Pancreas (tissue), 10 donors: ENCODE results near the gene CHCHD5. TPM values are rescaled to one million over a fixed set of nuclear protein-coding genes. Genes with fewer than 3 reads are reported as not detected.

Experiments used
- ATAC-seq, 4 donors: fragments of 200-7000 bp; cut with Tn5 transposase; one replicate each; pipeline versions ENCODE4 v1.8.0 to v1.9.1; 2020; ENCODE audit warnings: mild to moderate bottlenecking in 4 of 4, moderate library complexity in 4 of 4
- DNase-seq, 6 donors: peaks; one replicate each; pipeline ENCODE4 v3.0.0-alpha.2; 2020
- FAIRE-seq: peaks from 2 replicates; lab custom pipeline; 2012; peaks lifted over from hg19 to GRCh38; lab: Jason Lieb, UNC
- H3K27ac ChIP-seq, 4 donors: fragments of 200-600 bp; sonication (generic); 1 replicate in 3 of 4; 2 replicates in 1 of 4; pipeline versions ENCODE4 v1.5.0 to v1.8.0; 2020
- H3K27me3 ChIP-seq, 4 donors: fragments of 200-600 bp; one replicate each; pipeline ENCODE4 v1.8.0; 2021
- H3K36me3 ChIP-seq, 3 donors: fragments of 200-600 bp; sonication (generic) in 1 of 3; one replicate each; pipeline versions ENCODE4 v1.5.0 to v1.8.0; 2020 to 2021
- H3K4me1 ChIP-seq, 3 donors: fragments of 200-600 bp; one replicate each; pipeline ENCODE4 v1.8.0; 2021
- H3K4me3 ChIP-seq, 4 donors: fragments of 200-600 bp; sonication (generic) in 2 of 4; one replicate each; pipeline versions ENCODE4 v1.5.0 to v1.8.0; 2020 to 2021
- H3K9me3 ChIP-seq, 4 donors: fragments of 200-600 bp; one replicate each; pipeline ENCODE4 v1.8.0; 2021
- CTCF ChIP-seq, 4 donors: fragments of 200-600 bp; sonication (generic) in 3 of 4; IDR thresholded peaks; one replicate each; pipeline versions ENCODE4 v1.5.0 to v1.8.0; 2021; ENCODE audit warnings: antibody characterized with exemption in 4 of 4
- WGBS, 2 donors: extraction: QIAGEN DNeasy Blood & Tissue Kit; methylation state at CpG; one replicate each; pipeline ENCODE4 v1.1.7; 2013; 5-methylcytosine and 5-hydroxymethylcytosine counted together
- intact Hi-C, 3 donors: fragments of 100-400 bp; cut with DNase I; formaldehyde crosslinking; loops; one replicate each; pipeline versions ENCODE4 v1.11.1 to v1.14.2; 2022
- polyA plus RNA-seq, 2 donors: library from polyadenylated mRNA; stranded (reverse); fragments of 200-250 nt; gene quantifications; one replicate each; pipeline ENCODE4 v1.2.3, GENCODE V29; 2013
- total RNA-seq, 6 donors: library from RNA; stranded (reverse); fragmentation: NEBNext Ultra II Directional in 4 of 6; extraction: Animal tissue kit (Norgen Biotek cat#: 25700) in 4 of 6; gene quantifications; one replicate each; pipeline versions ENCODE4 v1.2.1 to v1.2.4, GENCODE V29; 2021 to 2023
- donor health status: healthy with polysubstance abuse.
- donor health status: DM: no; HTN: no; CAD: no; lungs with moderate emphysema.
- donor health status: DM: no; HTN: no; CAD: no.
- donor health status: control.
- donor health status: control.
- donor health status: Bipolar disorder and iron deficiency.
- donor health status: DM: yes; HTN: yes; CAD: no.
- donor health status: DM: no; HTN: no; CAD: no.
- donor health status: DM: no; HTN: no; CAD: no.
- donor health status: DM: yes; HTN: yes; CAD: no.

CHCHD5 gene
- total and polyA plus RNA-seq, 8 donors = 17.2 to 36.4 (median 27.3) TPM

GRCh38 chr2:112579241-112579640 lies 5.2 kb upstream of the CHCHD5 start:
- no peaks in the 10 kb centered on the region for H3K9me3 ChIP-seq
- FAIRE-seq = no peak
- H3K36me3 ChIP-seq = peaks cover 0 to 17% (median 14%) of the 10 kb centered on the region in 3 donors
- H3K4me1 ChIP-seq = peaks cover 11 to 12% (median 12%) of the 10 kb centered on the region in 3 donors
- no peak for TF ChIP-seq CTCF (IDR thresholded peaks at IDR 0.05)
- H3K4me3 ChIP-seq = no peak overlapping the region
- peak in 2 of 4 donors; percentile 8 to 15 for ATAC-seq
- intact Hi-C loops = no loop called here
- H3K27ac ChIP-seq = no peak overlapping the region
- DNase-seq = no peak
- H3K27me3 ChIP-seq = no peaks in the 10 kb centered on the region

DNA sequence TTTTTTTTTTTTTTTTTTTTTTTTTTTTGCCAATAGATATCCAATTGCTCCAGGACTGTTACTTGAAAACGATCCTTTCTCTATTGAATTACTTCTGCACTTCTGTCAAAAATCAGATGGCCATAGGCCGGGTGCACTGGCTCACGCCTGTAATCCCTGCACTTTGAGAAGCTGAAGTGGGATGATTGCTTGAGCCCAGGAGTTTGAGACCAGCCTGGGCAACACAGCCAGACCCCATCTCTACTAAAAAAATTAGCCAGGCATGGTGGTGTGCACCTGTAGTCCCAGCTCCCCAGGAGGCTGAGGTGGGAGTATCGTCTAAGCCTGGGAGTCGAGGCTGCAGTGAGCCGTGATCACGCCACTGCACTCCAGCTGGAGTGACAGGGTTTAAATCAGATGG lies 4.3 kb upstream of the CHCHD5 start:
- Histone ChIP-seq H3K27ac (no peak overlapping the region), H3K27me3 (no peaks in the 10 kb centered on the region), H3K4me1 (peaks cover 12 to 15% (median 14%) of the 10 kb centered on the region in 3 donors), H3K9me3 (no peaks in the 10 kb centered on the region), H3K4me3 (no peak overlapping the region), H3K36me3 (peaks cover 0 to 9% (median 8%) of the 10 kb centered on the region in 3 donors)
- FAIRE-seq = no peak
- intact Hi-C loops = loop anchor here in 1 of 3 donors (10.0 kb wide), 1 partner anchor 95 kb away; the partner anchor contains the start of gene TTL
- no peak for TF ChIP-seq CTCF (IDR thresholded peaks at IDR 0.05)
- no peak for ATAC-seq
- DNase-seq = no peak
- 89 to 95% methylated on average over 7 of the region's 7 CpGs for WGBS, 2 donors

- no peak for FAIRE-seq
- peak; percentile 8 to 33 (median 24) for ATAC-seq
- Histone ChIP-seq H3K4me1 (peaks cover 24 to 28% (median 26%) of the 10 kb centered on the region in 3 donors), H3K9me3 (no peaks in the 10 kb centered on the region), H3K27me3 (no peaks in the 10 kb centered on the region), H3K36me3 (no peaks in the 10 kb centered on the region), H3K4me3 (peak overlapping the region in 2 of 4 donors; percentile 50 to 75), H3K27ac (peak overlapping the region in 1 of 4 donors; percentile 97)
- peak; percentile 45 to 59 (median 48) for TF ChIP-seq CTCF (IDR thresholded peaks at IDR 0.05)
- intact Hi-C loops = loop anchor here in 1 of 3 donors (10.0 kb wide), 1 partner anchor 98 kb away; the partner anchor contains the start of gene TTL
- DNase-seq = peak in 1 of 6 donors; percentile 38
- 18 to 23% methylated on average over 10 of the region's 10 CpGs for WGBS, 2 donors
These were observed 2.1 kb upstream of the CHCHD5 start for GRCh38 chr2:112582314-112582746.

- ATAC-seq = peak in 3 of 4 donors; percentile 1 to 9 (median 2)
- H3K27ac ChIP-seq = peak overlapping the region; percentile 85 to 97 (median 96)
- intact Hi-C loops = loop anchor here in 1 of 3 donors (10.0 kb wide), 1 partner anchor 99 kb away; the partner anchor contains the start of gene TTL
- FAIRE-seq = no peak
- no peaks in the 10 kb centered on the region for H3K9me3 ChIP-seq
- H3K36me3 ChIP-seq = no peaks in the 10 kb centered on the region
- 14 to 31% methylated on average over 19 of the region's 19 CpGs for WGBS, 2 donors
- DNase-seq = no peak
- H3K27me3 ChIP-seq = no peaks in the 10 kb centered on the region
- no peak for TF ChIP-seq CTCF (IDR thresholded peaks at IDR 0.05)
- H3K4me1 ChIP-seq = peaks cover 30 to 36% (median 32%) of the 10 kb centered on the region in 3 donors
- H3K4me3 ChIP-seq = peak overlapping the region; percentile 16 to 75 (median 43)
These were observed 794 bp upstream of the CHCHD5 start for GRCh38 chr2:112583497-112584133.

DNA sequence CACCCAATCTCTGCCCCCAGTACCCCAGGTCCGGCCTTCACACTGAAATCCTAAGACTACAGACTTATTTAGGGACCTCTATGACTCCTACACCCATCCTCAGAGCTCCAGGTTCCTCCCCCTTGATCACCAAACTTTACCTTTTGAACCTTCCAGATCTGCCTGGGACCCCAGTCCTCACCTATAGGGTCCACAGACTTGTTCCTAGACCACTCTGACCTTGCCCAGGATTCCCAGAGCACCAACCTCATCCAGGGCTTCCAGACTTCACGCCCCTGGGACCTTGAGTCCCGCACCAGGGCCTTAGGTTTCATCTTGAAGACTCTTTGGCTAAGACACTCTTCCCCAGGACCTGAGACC lies 462 bp downstream of the CHCHD5 start:
- Histone ChIP-seq H3K4me1 (peaks cover 24 to 40% (median 32%) of the 10 kb centered on the region in 3 donors), H3K9me3 (no peaks in the 10 kb centered on the region), H3K27me3 (no peaks in the 10 kb centered on the region), H3K4me3 (peak overlapping the region; percentile 16 to 75 (median 43)), H3K36me3 (no peaks in the 10 kb centered on the region), H3K27ac (peak overlapping the region; percentile 85 to 97 (median 96))
- intact Hi-C loops = loop anchor here in 1 of 3 donors (10.0 kb wide), 1 partner anchor 100 kb away; the partner anchor contains the start of gene TTL
- DNase-seq (no peak), ATAC-seq (no peak), FAIRE-seq (no peak)
- TF ChIP-seq CTCF (IDR thresholded peaks at IDR 0.05) = no peak
- WGBS, 2 donors = 52 to 61% methylated on average over 3 of the region's 3 CpGs
